HFF-Myc (cell line): ENCODE data around the gene CEP20.

ENCODE experiments used
- DNase-seq: peaks from one replicate; pipeline ENCODE4 v3.0.0-alpha.2; 2011; ENCODE audit warnings: low read depth; ENCODE audit errors: extremely low read depth
- H3K4me3 ChIP-seq: replicated peaks from 2 replicates; pipeline ENCODE4 v1.5.1; 2011; ENCODE audit warnings: low read depth, mild to moderate bottlenecking, control low read depth, low read length
- TF ChIP-seq, protein P1 (sequence below): IDR thresholded peaks from 2 replicates; pipeline ENCODE4 v1.5.1; 2012; ENCODE audit warnings: mild to moderate bottlenecking, low read depth, low read length, control low read depth; ENCODE audit errors: missing control alignments

The CEP20 gene

DNA sequence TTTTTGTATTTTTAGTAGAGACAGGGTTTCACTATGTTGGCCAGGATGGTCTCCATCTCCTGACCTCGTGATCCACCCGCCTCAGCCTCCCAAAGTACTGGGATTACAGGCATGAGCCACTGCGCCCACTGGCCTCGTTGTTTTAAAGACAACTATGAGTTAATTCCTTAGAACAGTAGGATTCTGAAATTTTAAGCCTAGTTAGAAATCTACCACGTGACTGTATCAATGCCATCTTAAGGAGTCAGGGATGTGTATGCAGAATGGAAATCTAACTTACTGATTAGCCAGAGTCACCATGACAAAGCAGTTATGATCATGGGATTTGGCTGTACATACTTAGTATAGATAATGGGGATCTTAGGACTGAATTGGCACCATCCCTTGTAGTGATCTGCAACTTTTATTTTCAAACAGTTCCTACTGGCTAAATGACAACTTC is 2.8 kb downstream of the CEP20 start:
- no peak overlapping the region for H3K4me3 ChIP-seq
- TF ChIP-seq, protein P1, sequence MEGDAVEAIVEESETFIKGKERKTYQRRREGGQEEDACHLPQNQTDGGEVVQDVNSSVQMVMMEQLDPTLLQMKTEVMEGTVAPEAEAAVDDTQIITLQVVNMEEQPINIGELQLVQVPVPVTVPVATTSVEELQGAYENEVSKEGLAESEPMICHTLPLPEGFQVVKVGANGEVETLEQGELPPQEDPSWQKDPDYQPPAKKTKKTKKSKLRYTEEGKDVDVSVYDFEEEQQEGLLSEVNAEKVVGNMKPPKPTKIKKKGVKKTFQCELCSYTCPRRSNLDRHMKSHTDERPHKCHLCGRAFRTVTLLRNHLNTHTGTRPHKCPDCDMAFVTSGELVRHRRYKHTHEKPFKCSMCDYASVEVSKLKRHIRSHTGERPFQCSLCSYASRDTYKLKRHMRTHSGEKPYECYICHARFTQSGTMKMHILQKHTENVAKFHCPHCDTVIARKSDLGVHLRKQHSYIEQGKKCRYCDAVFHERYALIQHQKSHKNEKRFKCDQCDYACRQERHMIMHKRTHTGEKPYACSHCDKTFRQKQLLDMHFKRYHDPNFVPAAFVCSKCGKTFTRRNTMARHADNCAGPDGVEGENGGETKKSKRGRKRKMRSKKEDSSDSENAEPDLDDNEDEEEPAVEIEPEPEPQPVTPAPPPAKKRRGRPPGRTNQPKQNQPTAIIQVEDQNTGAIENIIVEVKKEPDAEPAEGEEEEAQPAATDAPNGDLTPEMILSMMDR: no peak
- no peak for DNase-seq

DNA sequence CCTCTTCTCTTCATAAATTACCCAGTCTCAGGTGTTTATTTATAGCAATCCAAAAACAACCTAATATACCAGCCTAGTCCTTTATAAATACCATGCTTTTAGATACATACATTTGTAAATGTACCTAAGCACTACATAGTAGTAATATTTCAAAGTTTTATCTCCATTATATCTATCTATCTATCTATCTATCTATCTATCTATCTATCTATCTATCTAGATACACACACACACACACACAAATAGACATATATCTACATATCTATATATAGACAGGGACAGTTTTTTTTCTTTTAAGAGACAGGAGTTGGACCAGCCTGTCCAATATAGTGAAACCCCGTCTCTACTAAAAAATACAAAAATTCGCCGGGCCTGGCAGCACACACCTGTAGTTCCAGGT is 5.8 kb downstream of the CEP20 start:
- TF ChIP-seq, protein P1: no peak
- DNase-seq: no peak
- H3K4me3 ChIP-seq: no peak overlapping the region

DNA sequence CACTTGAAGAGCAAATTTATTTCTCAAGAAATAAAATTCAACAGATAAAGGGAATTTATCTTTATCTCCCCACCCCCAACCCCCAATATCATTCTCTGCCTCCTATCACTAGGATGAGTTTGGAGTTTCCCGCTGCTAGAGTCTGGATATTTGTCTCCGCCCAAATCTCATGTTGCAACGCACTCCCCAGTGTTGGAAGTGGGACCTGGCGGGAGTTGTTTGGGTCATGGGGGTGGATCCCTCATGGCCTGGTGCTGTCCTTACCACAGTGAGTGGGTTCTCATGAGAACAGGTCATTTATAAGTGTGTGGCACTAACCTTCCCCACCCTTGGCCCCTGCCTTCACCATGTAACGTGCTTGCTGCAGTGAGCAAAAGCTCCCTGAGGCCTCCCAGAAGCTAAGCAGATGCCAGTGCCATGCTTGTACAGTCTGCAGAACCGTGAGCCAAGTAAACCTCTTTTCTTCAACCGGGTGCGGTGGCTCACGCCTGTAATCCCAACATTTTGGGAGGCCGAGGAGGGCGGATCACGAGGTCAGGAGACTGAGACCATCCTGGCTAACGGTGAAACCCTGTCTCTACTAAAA is 6.5 kb downstream of the CEP20 start:
- no peak overlapping the region for H3K4me3 ChIP-seq
- DNase-seq: no peak
- TF ChIP-seq, protein P1: no peak

DNA sequence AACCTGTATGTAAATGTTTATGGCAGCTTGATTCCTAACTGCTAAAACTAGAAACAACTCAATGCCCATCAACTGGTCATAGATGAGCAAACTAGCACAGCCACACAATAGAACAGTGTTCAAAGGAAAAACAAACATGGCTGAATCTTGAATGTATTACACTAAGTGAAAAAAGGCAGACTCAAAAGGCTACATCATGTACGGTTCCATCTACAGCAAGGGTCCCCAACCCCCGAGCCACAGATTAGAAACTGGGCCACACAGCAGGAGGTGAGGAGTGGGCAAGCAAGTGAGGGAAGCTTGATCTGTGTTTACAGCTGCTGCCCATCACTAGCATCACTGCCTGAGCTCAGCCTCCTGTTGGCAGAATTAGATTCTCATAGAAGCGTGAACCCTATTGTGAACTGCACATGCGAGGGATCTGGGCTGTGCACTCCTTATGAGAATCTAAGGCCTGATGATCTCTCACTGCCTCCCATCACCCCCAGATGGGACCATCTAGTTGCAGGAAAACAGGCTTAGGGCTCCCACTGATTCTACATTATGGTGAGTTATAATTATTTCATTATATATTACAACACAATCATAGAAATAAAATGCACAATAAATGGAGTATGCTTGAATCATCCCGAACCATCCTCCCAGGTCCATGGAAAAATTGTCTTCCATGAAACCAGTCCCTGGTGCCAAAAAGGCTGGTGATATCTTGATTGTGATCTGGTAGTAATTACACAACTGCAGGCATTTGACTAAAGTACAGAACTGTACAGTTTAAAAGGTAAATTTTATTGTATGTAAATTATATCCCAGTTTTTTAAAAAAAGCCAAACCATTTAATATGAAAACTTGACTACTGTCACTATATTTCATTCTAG is 7.7 kb downstream of the CEP20 start:
- H3K4me3 ChIP-seq: no peak overlapping the region
- DNase-seq: no peak
- TF ChIP-seq, protein P1: no peak

DNA sequence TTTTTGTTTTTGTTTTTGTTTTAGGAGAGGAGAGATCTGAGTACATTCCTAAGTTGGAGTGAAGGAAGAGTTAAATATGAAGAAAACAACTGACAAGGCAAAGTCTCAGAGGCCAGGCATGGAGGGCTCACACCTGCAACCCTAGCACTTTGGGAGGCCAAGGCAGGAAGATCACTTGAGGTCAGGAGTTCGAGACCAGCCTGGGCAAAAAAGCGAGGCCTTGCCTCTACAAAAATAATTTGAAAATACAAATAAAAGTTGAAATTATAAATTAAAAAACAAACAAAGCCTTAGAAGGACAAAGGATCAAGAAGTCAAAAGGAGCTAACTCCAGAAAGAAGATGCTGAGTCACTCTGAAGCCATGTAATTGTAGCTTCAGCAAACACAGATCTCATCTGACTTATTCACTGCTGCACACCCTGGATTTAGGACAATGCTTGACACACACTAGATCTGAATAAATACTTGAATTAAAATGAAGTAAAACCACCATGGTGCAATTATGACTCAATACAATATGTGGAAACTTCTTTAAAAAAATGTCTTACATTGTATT is 9.1 kb downstream of the CEP20 start:
- H3K4me3 ChIP-seq: no peak overlapping the region
- DNase-seq: peak; percentile 25
- TF ChIP-seq, protein P1: no peak

DNA sequence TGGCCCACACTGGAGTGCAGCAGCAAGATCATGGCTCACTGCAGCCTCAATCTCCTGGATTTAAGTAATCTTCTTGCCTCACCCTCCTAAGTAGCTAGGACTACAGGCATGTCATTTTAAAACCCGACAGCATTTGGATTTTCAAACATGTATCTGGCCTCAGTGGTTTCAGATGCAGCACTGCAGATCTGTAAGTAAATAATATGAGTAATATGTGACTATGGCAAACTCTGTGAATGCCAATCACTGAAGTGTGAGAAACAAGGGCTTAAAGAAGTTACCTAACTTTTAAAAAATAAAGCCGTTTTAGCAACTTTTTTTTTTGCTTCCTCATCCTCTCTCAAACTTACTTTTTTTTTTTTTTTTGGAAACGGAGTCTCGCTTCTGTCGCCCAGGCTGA is 11.9 kb downstream of the CEP20 start:
- TF ChIP-seq, protein P1: no peak
- H3K4me3 ChIP-seq: no peak overlapping the region
- no peak for DNase-seq
